Measurements from ENCODE around the gene PIGC. TPM values are rescaled to one million over a fixed set of nuclear protein-coding genes. Genes with fewer than 3 reads are reported as not detected.

Gene PIGC
- total RNA-seq, 4 donors from 2014 or later, result 13.5 to 25.5 (median 18.8) TPM

- Histone ChIP-seq H3K4me1 (no peaks in the 10 kb centered on the region), H3K27me3 (no peaks in the 10 kb centered on the region), H3K4me3 (no peak overlapping the region), H3K9me3 (peaks cover 0 to 10% (median 0%) of the 10 kb centered on the region in 4 donors), H3K27ac (no peak overlapping the region), H3K36me3 (peaks cover 0 to 9% (median 0%) of the 10 kb centered on the region in 3 donors)
- 78 to 83% methylated on average over 8 to 9 of the region's 9 CpGs for WGBS, 2 donors
- no peak for DNase-seq (ENCODE audit: low spot score in 2 of 2)
- no peak for TF ChIP-seq POLR2A (IDR thresholded peaks at IDR 0.05)
- no peak for TF ChIP-seq CTCF (IDR thresholded peaks at IDR 0.05)
- TF ChIP-seq EP300 (IDR thresholded peaks at IDR 0.05), result no peak
These were observed 12.1 kb downstream of the PIGC start for GRCh38 chr1:172431721-172432192.

- no peak for TF ChIP-seq CTCF (IDR thresholded peaks at IDR 0.05)
- TF ChIP-seq EP300 (IDR thresholded peaks at IDR 0.05), result no peak
- no peak for TF ChIP-seq POLR2A (IDR thresholded peaks at IDR 0.05)
- WGBS, 2 donors, result 74 to 78% methylated on average over 2 of the region's 2 CpGs
- Histone ChIP-seq H3K36me3 (peaks cover 0 to 9% (median 0%) of the 10 kb centered on the region in 3 donors), H3K4me1 (no peaks in the 10 kb centered on the region), H3K27ac (no peak overlapping the region), H3K9me3 (peaks cover 0 to 4% (median 0%) of the 10 kb centered on the region in 4 donors), H3K4me3 (no peak overlapping the region), H3K27me3 (no peaks in the 10 kb centered on the region)
- no peak for DNase-seq (ENCODE audit: low spot score in 2 of 2)
These were observed 12.7 kb downstream of the PIGC start for GRCh38 chr1:172431204-172431603.

GRCh38 chr1:172430128-172430454 lies 13.8 kb downstream of the PIGC start:
- WGBS, 2 donors, result 80 to 88% methylated on average over 1 of the region's 1 CpG
- Histone ChIP-seq H3K4me1 (no peaks in the 10 kb centered on the region), H3K27ac (no peak overlapping the region), H3K27me3 (no peaks in the 10 kb centered on the region), H3K36me3 (peaks cover 0 to 9% (median 0%) of the 10 kb centered on the region in 3 donors), H3K9me3 (no peaks in the 10 kb centered on the region), H3K4me3 (no peak overlapping the region)
- no peak for DNase-seq (ENCODE audit: low spot score in 2 of 2)
- TF ChIP-seq EP300 (IDR thresholded peaks at IDR 0.05) (no peak), CTCF (IDR thresholded peaks at IDR 0.05) (no peak), POLR2A (IDR thresholded peaks at IDR 0.05) (no peak)

DNA sequence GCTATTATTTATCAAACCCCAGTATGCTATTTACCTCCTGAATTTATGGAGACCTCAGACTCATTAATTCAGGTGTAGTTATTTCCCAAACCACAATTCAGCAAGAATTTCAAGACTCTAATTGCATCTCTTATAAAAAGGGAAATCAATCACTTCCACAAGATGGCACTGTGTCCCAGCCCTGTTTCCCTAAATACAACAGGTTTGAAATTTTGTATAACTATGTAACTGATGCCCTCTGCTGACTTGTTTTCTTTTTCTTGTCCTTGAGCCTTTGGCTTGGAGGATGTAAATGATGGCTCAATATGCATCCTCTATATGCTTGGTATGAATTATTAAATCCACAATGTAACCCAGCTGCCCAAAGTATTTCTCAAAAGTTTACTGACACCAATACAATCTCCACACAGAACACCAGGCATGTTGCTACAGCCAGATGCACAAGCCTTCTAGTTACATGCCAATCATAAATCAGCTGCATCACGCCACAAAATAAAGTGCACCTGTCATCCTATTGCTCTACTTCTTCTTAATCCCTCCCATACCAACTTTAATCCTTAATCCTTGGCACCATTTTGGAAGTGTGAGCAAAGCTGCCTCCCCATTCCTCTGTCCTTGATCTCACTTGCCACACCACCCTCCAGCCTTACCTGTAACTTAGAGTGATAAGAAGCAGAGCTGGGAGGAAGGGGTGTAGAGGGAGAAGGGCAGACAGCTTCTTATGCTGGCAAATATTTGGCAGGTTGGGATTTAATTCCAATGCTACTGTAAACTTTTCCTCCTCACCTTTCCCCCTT lies 14.3 kb downstream of the PIGC start:
- Histone ChIP-seq H3K4me1 (no peaks in the 10 kb centered on the region), H3K27ac (no peak overlapping the region), H3K27me3 (no peaks in the 10 kb centered on the region), H3K4me3 (no peak overlapping the region), H3K9me3 (no peaks in the 10 kb centered on the region), H3K36me3 (peaks cover 0 to 9% (median 0%) of the 10 kb centered on the region in 3 donors)
- TF ChIP-seq CTCF (IDR thresholded peaks at IDR 0.05) (peak; percentile 49 to 72 (median 57)), POLR2A (IDR thresholded peaks at IDR 0.05) (no peak)
- WGBS, 2 donors, result 81 to 96% methylated on average over 1 of the region's 1 CpG
- DNase-seq (ENCODE audit: low spot score in 2 of 2), result peak in 1 of 2 donors; percentile 52

DNA sequence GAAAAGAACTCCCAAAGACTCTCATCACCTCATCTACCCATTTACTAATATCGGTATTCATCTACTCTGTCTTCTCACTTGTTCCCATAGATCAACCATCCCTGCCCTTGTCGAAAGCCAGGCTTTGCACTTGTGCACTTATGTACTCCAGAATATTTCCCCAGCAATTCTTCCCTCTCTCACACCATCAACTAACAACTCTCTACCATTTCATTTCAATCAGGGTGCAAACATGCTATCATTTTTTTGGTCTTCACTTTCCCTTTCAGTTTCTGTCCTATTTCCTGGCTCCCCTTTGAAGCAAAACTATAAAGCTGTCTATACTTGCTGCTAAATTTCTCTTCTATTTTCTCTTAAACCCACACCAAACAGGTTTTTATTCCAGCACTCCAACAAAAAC lies 16.7 kb downstream of the PIGC start:
- H3K4me1 ChIP-seq, result peaks cover 0 to under 1% (median 0%) of the 10 kb centered on the region in 4 donors
- H3K27me3 ChIP-seq, result no peaks in the 10 kb centered on the region
- H3K9me3 ChIP-seq, result no peaks in the 10 kb centered on the region
- 90 to 94% methylated on average over 2 of the region's 2 CpGs for WGBS, 2 donors
- no peak for DNase-seq (ENCODE audit: low spot score in 2 of 2)
- TF ChIP-seq POLR2A (IDR thresholded peaks at IDR 0.05) (no peak), CTCF (IDR thresholded peaks at IDR 0.05) (no peak), EP300 (IDR thresholded peaks at IDR 0.05) (no peak)
- no peak overlapping the region for H3K4me3 ChIP-seq
- no peak overlapping the region for H3K27ac ChIP-seq
- peaks cover 0 to 8% (median 0%) of the 10 kb centered on the region in 3 donors for H3K36me3 ChIP-seq

Measured in tibial nerve (tissue), 4 donors.